GM18517 (cell line): ENCODE measurements around the gene DHX15.

ENCODE experiments used
- ATAC-seq: cut with Tn5 transposase; IDR thresholded peaks from one replicate; pipeline ENCODE4 v1.9.1; 2021; ENCODE audit warnings: mild to moderate bottlenecking, moderate library complexity; ENCODE audit not compliant: unreplicated experiment

Gene DHX15

GRCh38 chr4:24584211-24584850, at the start of gene DHX15:
TSS of gene DHX15 (minus strand) at chr4:24584554. CDS start at chr4:24584393, 161 bp downstream.
- ATAC-seq = peak; percentile 85

- ATAC-seq = no peak
Observed at GRCh38 chr4:24632011-24632410, 47.7 kb upstream of the DHX15 start.

GRCh38 chr4:24630937-24631336, 46.6 kb upstream of the DHX15 start:
- ATAC-seq = no peak

- ATAC-seq = no peak
Observed at GRCh38 chr4:24625091-24625490, 40.7 kb upstream of the DHX15 start.

- ATAC-seq = no peak
Observed at GRCh38 chr4:24624381-24624780, 40.0 kb upstream of the DHX15 start.

- ATAC-seq = no peak
Observed at GRCh38 chr4:24622146-24622834, 37.9 kb upstream of the DHX15 start.

- no peak for ATAC-seq
Observed at GRCh38 chr4:24615977-24616376, 31.6 kb upstream of the DHX15 start.

- no peak for ATAC-seq
Observed at GRCh38 chr4:24614881-24615280, 30.5 kb upstream of the DHX15 start.

- ATAC-seq = no peak
Observed at GRCh38 chr4:24613502-24613901, 29.1 kb upstream of the DHX15 start.

GRCh38 chr4:24611575-24611974, 27.2 kb upstream of the DHX15 start:
- no peak for ATAC-seq

- no peak for ATAC-seq
Observed at GRCh38 chr4:24607334-24607733, 23.0 kb upstream of the DHX15 start.

GRCh38 chr4:24605216-24605615, 20.9 kb upstream of the DHX15 start:
- no peak for ATAC-seq

- ATAC-seq = no peak
Observed at GRCh38 chr4:24604558-24605214, 20.3 kb upstream of the DHX15 start.

GRCh38 chr4:24603343-24603742, 19.0 kb upstream of the DHX15 start:
- no peak for ATAC-seq

GRCh38 chr4:24601121-24601520, 16.8 kb upstream of the DHX15 start:
- ATAC-seq = no peak

GRCh38 chr4:24599275-24599674, 14.9 kb upstream of the DHX15 start:
- no peak for ATAC-seq

- ATAC-seq = no peak
Observed at GRCh38 chr4:24598025-24598424, 13.7 kb upstream of the DHX15 start.

GRCh38 chr4:24595659-24596058, 11.3 kb upstream of the DHX15 start:
- ATAC-seq = no peak

- ATAC-seq = no peak
Observed at GRCh38 chr4:24594887-24595286, 10.5 kb upstream of the DHX15 start.

- ATAC-seq = peak; percentile 56
Observed at GRCh38 chr4:24589448-24589847, 5.1 kb upstream of the DHX15 start.

- no peak for ATAC-seq
Observed at GRCh38 chr4:24588216-24588954, 4.0 kb upstream of the DHX15 start.
